SW480 (cell line): ENCODE data around the gene SLC25A26.
"Not testable (repeated sequence)": the region's sequence is repeated elsewhere in the genome, so short reads cannot be mapped to it uniquely, and the experiment has no call there.

Experiments used
- DNase-seq: peaks from one replicate; pipeline ENCODE4 v3.0.0-alpha.2; 2016; ENCODE audit warnings: low spot score

Gene SLC25A26

DNA sequence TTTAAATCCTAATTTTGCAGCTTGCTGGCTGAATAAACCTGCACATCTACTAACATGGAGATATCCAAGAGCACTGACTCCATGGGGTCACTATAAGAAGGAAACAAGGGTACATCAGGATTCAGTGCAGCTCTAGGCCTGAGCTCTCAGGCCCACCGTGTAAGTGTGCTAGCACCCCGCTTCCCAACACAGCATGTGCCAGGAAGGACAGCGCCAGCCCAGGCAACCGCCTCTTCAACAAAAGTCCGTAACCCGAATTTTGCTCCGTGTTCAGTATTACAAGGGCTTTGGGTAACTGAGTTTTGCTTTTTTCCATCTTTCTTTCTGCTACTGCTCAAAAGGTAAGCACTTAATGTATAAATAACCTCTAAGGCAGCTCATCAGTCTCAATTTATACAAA is 190.2 kb downstream of the SLC25A26 start:
- DNase-seq: no peak

DNA sequence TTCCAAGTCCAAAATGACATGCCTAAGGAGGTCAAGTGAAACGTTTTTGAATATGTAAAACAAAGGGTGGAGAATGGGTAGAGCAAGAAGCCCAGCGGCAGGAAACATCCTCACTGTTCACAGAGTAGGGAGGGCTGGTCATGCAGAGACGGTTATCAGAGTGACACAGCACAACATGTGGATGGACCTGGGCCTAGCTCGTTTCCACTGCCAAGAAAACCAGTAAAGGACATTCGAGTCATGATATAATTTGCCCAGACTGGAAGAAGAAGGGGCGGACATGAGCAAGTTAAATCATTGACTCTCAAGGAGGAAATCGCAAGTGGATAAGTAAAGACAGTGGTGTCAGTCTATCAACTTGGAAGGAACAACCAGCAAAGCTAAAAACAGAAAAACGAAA is 190.7 kb downstream of the SLC25A26 start:
- no peak for DNase-seq

DNA sequence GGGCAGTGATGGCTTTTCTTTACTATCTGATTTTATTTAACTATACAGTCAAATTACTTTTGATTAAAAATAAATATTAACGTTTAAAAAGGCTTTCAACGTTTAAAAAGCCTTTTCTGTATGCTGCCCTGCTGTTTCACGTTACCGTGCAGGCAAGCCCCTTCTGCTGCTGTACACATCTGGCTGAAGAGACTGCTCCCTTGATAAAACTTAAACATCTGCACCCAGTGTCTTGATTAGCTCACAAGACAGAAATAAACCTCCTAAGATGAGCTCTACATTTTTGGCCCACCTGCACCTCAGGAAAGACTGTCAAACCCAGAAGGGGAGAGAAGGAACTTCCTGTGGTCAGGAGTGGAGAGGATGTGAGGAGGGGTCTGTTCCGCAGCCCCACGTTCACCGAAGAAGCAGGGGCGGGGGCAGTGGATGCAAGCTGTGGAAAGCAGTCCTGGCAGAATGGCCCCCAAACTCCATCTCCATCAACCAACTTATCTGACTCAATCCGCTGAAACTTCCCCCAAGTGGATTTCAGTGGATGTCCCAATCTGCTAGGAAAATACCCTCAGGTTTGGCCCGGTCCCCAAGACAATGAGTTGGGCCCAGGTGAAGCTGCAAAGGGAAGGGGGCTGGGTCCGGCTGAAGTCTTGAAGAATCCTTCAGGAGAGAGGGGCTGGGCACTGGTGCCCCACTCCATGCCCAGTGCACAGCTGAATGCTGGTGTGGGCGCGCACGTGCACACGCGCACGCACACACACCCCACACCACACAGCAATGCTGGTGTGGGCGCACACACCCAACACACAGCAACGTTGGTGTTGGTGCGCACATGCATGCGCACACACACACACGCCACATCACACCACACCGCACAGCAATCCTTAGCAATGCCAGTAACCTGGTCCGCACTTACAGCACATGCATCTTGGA is 191.4 kb downstream of the SLC25A26 start:
- no peak for DNase-seq

DNA sequence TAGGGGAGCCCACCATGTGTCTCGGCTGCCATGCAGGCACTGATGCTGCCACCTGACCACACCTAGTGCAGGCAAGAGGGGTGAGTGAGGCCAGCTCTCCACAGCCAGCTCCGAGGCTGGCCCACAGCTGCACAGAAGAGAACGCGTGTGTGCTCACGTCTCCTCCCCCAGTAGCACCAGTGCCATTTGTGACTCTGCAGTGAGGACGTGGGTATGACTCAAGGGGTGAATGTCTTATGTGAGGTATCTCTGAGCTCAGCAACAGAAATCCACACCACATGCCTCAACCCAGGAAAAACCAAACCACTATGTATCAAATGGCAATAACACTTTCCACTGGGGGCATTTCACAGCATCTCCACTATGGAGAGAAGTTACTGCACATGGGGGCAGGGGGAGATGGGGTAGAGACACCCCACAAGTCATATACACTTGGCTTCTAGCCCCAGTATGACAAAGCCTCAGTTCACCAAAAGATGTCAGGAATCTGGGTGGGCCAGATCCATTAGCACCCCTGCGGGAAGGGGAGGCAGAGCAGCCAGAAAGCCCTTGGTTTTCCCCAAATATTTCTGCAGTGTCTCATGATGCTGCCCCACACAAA is 192.4 kb downstream of the SLC25A26 start:
- no peak for DNase-seq

DNA sequence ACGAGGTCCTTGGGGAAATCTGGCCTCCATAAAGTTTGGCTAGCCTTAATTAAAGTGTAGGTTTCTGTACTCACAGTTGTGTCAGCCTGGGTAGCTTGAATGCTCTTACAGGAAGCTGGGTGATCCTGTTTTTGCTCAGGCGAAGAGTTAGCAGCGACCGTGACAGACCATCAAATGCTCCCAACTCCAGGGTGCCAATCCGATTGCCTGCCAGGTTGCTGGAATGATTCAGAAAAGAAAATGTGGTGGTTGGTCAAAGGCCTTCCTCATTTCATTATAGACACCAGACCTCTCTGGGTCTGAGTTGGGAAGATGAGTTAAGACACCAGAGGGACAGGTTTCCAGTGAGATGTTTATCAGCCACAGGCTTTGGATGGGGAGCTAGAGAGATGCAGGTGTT is 194.0 kb downstream of the SLC25A26 start:
- DNase-seq: no peak

DNA sequence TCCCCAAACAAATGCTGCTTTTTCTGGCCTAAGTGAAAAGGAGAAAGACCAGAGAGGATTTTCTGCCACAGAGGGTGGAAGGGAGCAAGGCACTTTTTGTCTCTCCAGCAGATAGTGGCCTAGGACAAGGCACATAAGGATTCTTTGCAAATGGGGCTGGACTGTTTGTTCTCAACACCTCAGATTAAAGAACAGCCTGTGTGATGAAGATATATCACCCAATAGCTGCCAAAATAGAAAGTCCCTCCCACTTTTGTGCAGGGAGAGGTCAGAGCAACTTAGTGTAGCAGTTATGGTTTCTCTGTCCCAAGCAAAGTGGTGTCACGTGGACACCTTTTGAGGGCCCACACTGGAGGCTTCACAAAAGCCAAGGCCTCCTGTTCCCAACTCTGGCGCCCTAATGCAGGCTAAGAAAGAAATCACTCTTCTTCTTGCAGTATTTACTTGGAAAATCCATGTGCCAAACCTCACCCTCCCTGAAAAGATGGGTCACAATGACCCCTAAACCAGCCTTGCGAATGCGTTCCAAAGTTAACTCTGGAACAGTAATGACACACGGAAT is 195.1 kb downstream of the SLC25A26 start:
- DNase-seq: no peak

DNA sequence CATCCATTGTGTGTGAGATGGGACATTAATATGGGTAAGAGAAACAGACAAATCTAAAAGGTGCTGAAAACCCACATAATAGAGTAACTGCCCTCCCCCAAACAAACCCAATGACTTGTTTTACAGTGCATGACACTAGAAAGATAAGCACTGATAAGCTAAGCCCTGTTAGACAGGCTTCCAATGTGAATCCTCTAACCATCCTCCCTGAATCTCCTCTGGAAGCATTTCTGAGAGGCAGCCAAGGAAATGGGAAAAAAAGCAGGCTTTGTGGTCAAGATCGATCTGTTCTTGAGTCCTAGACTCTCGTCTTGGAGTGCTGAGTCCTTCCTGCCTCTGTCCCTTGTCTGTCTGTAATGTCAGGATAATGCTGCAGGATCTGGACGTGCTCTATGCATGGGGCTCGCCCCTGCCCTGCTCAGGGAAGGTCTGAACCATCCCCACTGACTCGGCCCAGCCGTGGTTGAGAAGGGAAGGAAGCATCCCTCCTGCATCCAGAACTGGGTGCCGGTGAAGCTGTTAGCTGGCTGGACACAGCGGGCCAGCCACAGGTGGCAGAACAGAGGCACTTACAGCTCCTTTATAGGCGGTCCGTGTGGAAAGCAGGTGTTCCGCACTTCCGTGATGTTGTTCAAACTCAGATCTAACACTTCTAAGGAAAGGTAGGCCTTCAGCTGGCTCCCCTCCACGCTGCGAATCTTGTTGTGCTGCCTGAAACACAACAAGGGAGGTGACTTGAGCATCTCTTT is 195.9 kb downstream of the SLC25A26 start:
- DNase-seq: no peak

DNA sequence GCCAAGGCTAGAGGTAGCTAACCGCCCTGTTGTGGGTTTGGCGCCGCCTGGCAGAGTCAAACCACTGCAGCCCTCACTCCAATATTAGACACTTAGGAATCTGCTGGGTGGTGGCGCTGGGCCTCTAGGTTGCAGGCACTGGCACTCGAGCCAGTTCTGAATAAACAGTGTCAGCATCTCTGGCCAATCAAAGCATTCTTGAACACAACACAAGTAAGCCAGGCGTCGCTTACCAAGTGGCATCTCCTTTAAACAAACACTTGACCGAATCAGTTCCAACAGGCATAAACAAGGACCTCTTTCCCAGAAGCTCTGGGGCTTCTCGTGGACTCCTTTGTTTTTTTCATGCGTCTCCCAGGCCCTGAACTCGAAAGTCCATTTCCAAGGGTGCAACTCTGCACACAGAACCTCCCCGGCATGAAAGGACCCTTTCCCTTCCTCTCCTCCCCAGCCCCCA is 197.7 kb downstream of the SLC25A26 start:
- DNase-seq: no peak

DNA sequence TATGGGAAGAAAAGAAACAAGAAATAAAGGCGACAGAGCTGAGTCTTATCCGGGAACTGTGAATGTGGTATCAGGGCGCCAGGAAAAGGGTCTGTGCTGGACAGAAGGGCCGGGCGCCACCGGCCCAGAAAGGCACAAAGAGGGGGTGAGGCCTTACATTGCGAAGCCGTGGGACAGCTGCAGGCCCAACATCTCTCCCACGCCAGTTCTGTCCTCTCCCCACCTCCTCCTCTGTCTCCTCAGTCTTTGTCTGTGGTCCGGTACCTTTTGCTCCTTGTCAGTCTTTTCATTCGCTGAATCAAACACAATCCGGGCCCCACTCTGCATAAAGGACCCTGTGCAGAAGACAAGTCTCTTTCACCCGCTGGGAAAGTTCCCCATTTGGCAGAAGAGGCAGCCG is 198.2 kb downstream of the SLC25A26 start:
- no peak for DNase-seq

DNA sequence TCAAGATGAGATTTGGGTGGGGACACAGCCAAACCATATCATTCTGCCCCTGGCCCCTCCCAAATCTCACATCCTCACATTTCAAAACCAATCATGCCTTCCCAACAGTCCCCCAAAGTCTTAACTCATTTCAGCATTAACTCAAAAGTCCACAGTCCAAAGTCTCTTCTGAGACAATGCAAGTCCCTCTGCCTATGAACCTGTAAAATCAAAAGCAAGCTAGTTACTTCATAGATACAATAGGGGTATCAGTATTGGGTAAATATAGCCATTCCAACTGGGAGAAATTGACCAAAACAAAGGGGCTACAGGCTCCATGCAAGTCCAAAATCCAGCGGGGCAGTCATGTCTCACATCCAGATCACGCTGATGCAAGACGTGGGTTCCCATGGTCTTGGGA is 200.3 kb downstream of the SLC25A26 start:
- DNase-seq: not testable (repeated sequence)

DNA sequence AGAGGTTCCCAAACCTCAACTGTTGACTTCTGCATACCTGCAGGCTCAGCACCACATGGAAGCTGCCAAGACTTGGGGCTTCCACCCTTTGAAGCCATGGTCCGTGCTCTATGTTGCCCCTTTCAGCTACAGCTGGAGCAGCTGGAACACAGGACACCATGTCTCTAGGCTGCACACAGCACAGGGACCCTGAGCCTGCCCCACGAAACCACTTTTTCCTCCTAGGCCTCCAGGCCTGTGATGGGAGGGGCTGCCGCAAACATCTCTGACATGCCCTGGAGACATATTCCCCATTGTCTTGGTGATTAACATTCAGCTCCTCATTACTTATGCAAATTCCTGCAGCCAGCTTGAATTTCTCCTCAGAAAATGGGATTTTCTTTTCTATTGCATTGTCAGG is 201.1 kb downstream of the SLC25A26 start:
- DNase-seq: not testable (repeated sequence)

DNA sequence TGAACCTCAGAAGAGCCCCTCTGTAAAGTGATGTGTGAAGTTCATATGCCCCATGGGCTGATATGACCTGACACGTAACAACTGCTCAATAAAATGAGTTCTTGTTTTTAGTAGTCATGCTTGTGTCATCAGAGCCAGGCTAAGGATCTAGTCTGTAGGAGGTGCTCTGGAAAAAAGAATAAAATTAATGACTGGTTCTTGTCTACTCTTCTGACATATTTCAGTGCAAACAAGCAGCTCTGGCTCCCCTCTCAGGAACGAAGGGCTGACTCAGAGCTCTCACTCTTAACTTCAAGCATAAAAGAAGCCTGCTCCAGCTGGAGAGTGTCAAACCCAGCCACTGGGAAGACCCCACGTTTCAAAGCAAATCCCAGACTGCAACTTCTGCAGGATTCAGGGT is 203.0 kb downstream of the SLC25A26 start:
- DNase-seq: no peak

DNA sequence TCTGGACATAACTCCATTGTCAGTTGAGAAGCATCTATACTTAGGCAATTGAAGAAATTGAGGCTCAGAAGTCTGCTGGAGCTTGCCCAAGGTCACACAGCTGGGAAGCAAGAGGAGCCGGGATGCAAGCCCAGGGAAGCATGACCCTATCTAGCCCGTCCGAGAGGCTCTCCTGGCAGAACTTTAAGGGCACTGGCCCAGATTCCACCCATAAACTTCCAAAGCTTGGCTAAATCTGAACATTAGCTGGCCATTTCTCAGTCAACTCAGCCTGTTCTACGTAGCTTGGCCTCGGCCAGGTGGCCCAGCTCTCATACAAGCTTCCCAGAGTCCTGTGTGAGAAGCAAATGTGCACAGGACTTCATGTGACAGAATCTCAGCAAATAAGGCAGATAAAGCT is 204.2 kb downstream of the SLC25A26 start:
- no peak for DNase-seq

DNA sequence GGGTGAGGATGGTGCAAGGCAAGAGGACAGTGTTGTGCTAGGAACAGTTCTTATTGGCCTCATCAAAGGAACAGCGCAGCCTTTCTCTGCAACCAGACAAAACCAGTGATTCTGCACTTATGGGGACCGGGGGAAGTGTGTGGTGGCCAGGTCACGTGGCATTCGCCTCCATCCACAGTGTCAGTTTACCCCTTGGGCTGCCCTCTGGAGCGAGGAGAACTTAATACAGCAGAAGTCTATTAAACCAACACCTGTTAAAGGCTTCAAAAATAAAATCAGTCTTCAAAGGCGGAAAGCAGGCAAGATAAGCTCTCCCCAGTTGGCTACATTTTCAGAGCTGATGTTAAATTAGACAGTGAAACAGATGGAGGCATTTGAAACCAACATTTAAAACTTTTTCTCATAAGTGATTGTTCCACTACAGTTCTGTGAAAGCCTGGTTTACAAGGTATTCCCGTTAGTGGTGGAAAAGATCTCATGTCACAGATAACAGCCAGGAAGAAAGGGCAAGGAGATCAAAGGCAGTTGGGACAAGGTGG is 204.8 kb downstream of the SLC25A26 start:
- no peak for DNase-seq

DNA sequence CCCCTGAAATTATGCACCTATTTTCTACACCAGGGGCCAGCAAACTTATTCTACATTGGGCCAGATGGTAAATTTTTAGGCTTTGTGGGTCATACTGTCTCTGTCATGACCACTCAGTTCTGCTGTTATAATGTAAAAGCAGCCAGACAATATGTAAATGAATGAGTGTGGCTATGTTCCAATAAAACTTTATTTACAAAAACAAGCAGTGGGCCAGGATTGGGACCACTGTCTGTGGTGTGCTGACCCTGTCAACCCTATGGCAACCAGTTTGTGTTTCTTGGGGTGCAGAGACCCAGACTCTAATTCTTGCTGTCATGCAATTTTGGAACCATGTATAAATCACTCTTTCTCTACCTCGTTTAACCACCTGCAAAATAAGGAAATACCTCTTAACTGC is 205.3 kb downstream of the SLC25A26 start:
- DNase-seq: no peak

DNA sequence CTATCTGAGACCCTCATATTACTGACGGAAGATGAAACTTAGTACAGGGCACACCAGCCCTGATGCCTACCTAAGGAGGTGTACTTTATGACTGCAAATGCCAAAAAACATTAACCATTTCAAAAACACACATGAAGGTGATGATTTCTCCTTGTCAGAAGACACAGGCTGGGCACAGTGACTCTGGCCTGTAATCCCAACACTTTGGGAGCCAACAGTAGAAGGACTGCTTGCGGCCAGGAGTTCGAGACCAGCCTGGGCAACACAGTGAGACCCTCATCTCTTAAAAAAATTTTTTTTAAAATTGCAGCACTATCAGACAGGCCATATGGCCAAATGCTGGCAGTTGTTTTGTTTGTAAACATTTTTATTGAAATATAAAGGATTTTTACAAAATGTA is 206.6 kb downstream of the SLC25A26 start:
- no peak for DNase-seq

DNA sequence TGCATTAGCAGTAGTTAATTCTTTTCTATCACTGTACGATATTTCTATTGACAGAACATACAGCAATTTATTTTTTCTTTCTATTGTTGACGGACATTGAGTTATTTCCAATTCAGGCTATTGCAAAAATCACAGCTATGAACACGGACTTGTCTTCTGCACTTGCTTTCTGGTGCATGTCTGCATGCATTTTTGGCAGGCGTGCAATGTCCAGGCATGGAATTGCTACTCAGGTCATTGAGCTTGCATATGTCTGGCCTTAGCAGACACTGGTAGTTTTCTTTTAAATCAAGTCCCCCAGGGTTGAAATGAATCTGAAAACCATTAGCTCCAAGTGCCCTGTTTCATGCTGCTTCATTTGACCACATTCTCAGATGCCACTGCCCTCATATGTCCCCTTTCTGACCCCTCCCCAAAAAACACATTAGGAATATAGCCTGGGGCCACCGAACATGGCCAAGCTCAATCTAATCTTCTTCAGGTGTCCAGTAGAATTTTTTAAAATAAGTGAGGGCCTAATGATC is 207.2 kb downstream of the SLC25A26 start:
- DNase-seq: no peak
